ENCODE results near the gene EPB41L4B. TPM values are rescaled to one million over a fixed set of nuclear protein-coding genes. Genes with fewer than 3 reads are reported as not detected.
"Not testable (repeated sequence)": the region's sequence is repeated elsewhere in the genome, so short reads cannot be mapped to it uniquely, and the experiment has no call there.

The EPB41L4B gene
- total RNA-seq, 2 donors from 2014 or later, result 13.3 to 15.1 TPM

DNA sequence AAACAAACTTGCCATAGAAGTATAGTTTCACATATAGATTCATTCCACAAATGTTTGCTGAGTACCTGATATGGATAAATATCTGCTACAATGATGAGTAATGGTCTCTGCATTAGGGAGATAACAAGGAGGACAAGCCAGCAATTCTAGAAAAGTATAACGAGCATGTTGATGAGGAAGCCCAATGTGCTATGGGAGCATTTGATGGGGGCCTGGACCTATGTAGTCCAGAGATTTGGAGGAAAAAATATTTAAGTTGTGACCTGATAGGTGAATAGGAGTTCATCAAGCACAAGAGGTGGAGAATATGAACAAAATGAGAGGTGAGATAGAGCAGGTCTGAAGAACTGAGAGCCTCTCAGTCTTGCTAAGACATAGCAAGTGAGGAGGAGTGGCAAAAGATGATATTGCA is 186.7 kb downstream of the EPB41L4B start:
- H3K4me3 ChIP-seq, result no peak overlapping the region
- WGBS, result 85% methylated on average over 1 of the region's 1 CpG
- H3K4me1 ChIP-seq (replicated peaks), result no peaks in the 10 kb centered on the region
- no peak overlapping the region for H3K27ac ChIP-seq
- H3K36me3 ChIP-seq, result no peaks in the 10 kb centered on the region
- intact Hi-C loops (cut with DNase I), result no loop called here
- H3K9me3 ChIP-seq, result no peaks in the 10 kb centered on the region
- no peaks in the 10 kb centered on the region for H3K27me3 ChIP-seq (replicated peaks; ENCODE audit: insufficient read depth)
- no peak for DNase-seq (ENCODE audit: low spot score)
- TF ChIP-seq, protein P1, sequence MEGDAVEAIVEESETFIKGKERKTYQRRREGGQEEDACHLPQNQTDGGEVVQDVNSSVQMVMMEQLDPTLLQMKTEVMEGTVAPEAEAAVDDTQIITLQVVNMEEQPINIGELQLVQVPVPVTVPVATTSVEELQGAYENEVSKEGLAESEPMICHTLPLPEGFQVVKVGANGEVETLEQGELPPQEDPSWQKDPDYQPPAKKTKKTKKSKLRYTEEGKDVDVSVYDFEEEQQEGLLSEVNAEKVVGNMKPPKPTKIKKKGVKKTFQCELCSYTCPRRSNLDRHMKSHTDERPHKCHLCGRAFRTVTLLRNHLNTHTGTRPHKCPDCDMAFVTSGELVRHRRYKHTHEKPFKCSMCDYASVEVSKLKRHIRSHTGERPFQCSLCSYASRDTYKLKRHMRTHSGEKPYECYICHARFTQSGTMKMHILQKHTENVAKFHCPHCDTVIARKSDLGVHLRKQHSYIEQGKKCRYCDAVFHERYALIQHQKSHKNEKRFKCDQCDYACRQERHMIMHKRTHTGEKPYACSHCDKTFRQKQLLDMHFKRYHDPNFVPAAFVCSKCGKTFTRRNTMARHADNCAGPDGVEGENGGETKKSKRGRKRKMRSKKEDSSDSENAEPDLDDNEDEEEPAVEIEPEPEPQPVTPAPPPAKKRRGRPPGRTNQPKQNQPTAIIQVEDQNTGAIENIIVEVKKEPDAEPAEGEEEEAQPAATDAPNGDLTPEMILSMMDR (IDR thresholded peaks at IDR 0.05), result no peak
- no peak for TF ChIP-seq POLR2AphosphoS5 (IDR thresholded peaks at IDR 0.05)
- TF ChIP-seq POLR2A (IDR thresholded peaks at IDR 0.05), result no peak

DNA sequence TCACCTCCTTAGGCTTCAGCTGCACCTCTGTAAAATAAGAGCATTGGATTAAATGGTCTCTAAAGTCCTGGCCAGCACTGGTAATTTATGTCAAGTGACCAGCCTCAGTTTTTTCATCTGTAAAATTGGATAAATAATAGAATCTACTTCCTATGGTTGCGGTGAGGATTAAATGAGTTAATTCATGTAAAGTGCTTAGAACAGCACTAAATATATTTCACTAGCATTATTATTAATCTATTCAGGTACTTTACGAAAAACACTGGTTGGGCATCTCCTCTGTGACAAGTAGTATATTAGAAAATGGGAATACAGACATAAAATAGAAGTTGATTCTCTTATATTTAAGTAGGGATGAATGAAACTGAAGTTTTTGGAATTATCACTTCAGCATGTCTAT is 187.3 kb downstream of the EPB41L4B start:
- H3K27ac ChIP-seq, result no peak overlapping the region
- H3K27me3 ChIP-seq (replicated peaks; ENCODE audit: insufficient read depth), result no peaks in the 10 kb centered on the region
- 91% methylated on average over 2 of the region's 2 CpGs for WGBS
- no peaks in the 10 kb centered on the region for H3K9me3 ChIP-seq
- no peak for TF ChIP-seq POLR2AphosphoS5 (IDR thresholded peaks at IDR 0.05)
- TF ChIP-seq, protein P1 (IDR thresholded peaks at IDR 0.05), result no peak
- no peak for TF ChIP-seq POLR2A (IDR thresholded peaks at IDR 0.05)
- no peaks in the 10 kb centered on the region for H3K4me1 ChIP-seq (replicated peaks)
- DNase-seq (ENCODE audit: low spot score), result no peak
- intact Hi-C loops (cut with DNase I), result no loop called here
- H3K36me3 ChIP-seq, result no peaks in the 10 kb centered on the region
- H3K4me3 ChIP-seq, result no peak overlapping the region

DNA sequence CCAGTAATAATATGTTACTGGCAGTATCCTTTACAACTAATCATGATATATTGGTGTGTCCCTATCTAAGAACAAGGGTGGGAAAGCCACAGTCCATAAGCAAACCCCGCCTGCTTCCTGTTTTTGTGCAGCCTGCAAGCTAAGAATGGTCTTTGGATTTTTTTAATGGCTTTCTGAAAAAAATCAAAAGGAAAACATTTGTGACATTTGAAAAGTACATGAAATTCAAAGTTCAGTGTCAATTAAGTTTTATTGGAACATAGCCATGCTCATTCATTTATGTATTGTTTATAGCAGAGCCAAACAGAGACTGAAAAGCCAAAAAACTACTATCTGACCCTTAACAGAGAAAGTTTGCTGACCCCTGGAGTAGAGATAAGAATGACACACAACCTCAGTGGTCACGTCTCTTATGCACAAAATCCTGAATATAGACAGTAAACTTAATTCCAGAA is 188.3 kb downstream of the EPB41L4B start:
- no peak for DNase-seq (ENCODE audit: low spot score)
- WGBS, result 84% methylated on average over 2 of the region's 2 CpGs
- intact Hi-C loops (cut with DNase I), result no loop called here
- Histone ChIP-seq H3K27me3 (replicated peaks; ENCODE audit: insufficient read depth) (no peaks in the 10 kb centered on the region), H3K27ac (no peak overlapping the region), H3K4me1 (replicated peaks) (no peaks in the 10 kb centered on the region), H3K4me3 (no peak overlapping the region), H3K36me3 (no peaks in the 10 kb centered on the region), H3K9me3 (no peaks in the 10 kb centered on the region)
- TF ChIP-seq, protein P1 (IDR thresholded peaks at IDR 0.05), result no peak
- TF ChIP-seq POLR2AphosphoS5 (IDR thresholded peaks at IDR 0.05) (no peak), POLR2A (IDR thresholded peaks at IDR 0.05) (no peak)

DNA sequence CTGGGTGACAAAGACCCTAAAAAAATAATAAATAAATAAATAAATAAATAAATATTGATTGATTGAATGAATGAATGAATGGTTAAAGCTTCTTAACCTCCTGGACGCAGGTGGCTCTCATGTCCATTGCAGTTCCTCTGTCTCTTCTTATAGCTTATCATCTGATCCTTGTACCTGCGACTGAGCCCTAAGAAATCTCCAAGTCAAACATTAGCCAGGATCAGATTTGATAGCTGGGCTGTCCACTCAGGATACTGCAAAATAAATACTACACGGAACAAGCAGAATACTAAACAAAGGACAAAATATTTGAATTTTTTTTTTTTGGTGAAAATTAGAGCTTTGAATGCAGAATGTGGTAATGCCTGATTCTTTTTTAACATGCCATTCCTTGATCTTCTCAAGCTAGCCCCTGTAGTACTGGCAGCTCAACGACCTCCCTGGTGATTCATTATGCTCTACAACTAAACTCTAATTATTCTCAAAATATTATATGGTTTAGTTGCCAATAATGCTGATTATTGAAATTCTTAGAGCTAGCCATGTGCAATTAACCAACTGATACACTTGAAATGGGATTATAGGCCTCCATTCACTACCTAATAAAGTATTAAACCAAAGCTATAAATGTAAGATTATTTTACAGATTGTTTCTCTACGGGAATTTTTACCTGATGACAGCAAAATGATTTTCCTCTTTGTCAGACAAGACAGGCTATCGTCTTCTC is 191.2 kb downstream of the EPB41L4B start:
- no peak for DNase-seq (ENCODE audit: low spot score)
- H3K4me3 ChIP-seq, result no peak overlapping the region
- 68% methylated on average over 6 of the region's 6 CpGs for WGBS
- no peaks in the 10 kb centered on the region for H3K36me3 ChIP-seq
- no peaks in the 10 kb centered on the region for H3K27me3 ChIP-seq (replicated peaks; ENCODE audit: insufficient read depth)
- intact Hi-C loops (cut with DNase I), result loop anchor here (10.0 kb wide), 1 partner anchor 55 kb away; no protein-coding TSS in a partner anchor
- H3K9me3 ChIP-seq, result no peaks in the 10 kb centered on the region
- H3K27ac ChIP-seq, result no peak overlapping the region
- no peak for TF ChIP-seq POLR2A (IDR thresholded peaks at IDR 0.05)
- no peaks in the 10 kb centered on the region for H3K4me1 ChIP-seq (replicated peaks)

DNA sequence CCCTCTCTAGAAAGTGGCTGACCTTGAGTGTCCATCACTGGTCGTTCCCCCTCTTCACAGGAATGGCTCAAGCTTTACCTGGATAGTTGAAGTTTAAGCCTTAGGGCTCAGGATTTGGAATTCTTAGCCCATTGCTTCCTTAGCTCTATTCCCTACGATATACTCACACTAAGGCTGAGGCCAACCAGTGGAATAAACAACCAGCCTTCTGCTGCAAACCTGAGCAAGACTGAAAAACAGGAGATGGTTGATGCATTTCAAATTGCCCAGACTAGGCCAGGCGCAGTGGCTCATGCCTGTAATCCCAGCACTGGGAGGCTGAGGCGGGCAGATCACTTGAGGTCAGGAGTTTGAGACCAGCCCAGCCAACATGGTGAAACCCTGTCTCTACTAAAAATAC is 194.2 kb downstream of the EPB41L4B start:
- DNase-seq (ENCODE audit: low spot score); H3K9me3 ChIP-seq; H3K27ac ChIP-seq; H3K4me3 ChIP-seq; H3K4me1 ChIP-seq (replicated peaks); H3K27me3 ChIP-seq (replicated peaks; ENCODE audit: insufficient read depth); H3K36me3 ChIP-seq: not testable (repeated sequence)
- 85% methylated on average over 4 of the region's 4 CpGs for WGBS
- intact Hi-C loops (cut with DNase I), result loop anchor here (10.0 kb wide), 1 partner anchor 58 kb away; no protein-coding TSS in a partner anchor

DNA sequence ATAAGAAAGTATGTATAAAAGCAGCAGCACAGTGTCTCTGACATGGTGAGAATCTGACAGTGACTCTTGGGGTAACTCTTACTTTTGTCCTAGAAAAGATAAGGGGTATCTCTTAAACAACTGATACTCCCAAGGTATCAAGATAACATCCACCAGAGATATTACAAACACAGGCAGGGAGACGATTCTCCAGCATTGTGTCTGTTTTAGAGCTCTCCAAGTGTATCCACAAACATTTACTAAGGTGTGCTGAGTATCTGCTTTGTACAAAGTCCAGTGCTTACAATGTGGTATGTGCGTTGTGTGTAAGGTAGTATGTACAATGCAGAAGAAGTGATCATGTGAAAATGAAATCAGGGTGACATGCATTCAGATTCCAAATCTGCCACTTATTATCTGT is 196.7 kb downstream of the EPB41L4B start:
- no peak for DNase-seq (ENCODE audit: low spot score)
- no peaks in the 10 kb centered on the region for H3K27me3 ChIP-seq (replicated peaks; ENCODE audit: insufficient read depth)
- H3K27ac ChIP-seq, result no peak overlapping the region
- H3K4me3 ChIP-seq, result no peak overlapping the region
- WGBS, result 79% methylated on average over 2 of the region's 2 CpGs
- intact Hi-C loops (cut with DNase I), result loop anchor here (10.0 kb wide), 1 partner anchor 61 kb away; no protein-coding TSS in a partner anchor
- H3K36me3 ChIP-seq, result no peaks in the 10 kb centered on the region
- TF ChIP-seq POLR2AphosphoS5 (IDR thresholded peaks at IDR 0.05) (no peak), POLR2A (IDR thresholded peaks at IDR 0.05) (no peak)
- TF ChIP-seq, protein P1 (IDR thresholded peaks at IDR 0.05), result no peak
- no peaks in the 10 kb centered on the region for H3K4me1 ChIP-seq (replicated peaks)
- H3K9me3 ChIP-seq, result no peaks in the 10 kb centered on the region
